CD4-positive, alpha-beta T cell treated with Interleukin-6 for 4 hours (primary cell): ENCODE measurements around the gene PNMA6F.
"Not testable (repeated sequence)": the region's sequence is repeated elsewhere in the genome, so short reads cannot be mapped to it uniquely, and the experiment has no call there.

Source experiments
- DNase-seq: peaks from one replicate; pipeline ENCODE4 v3.0.0-alpha.2; 2020; ENCODE audit warnings: mixed read lengths

Gene PNMA6F

GRCh38 chrX:153301746-153302145 lies 19.8 kb downstream of the PNMA6F start:
- DNase-seq, result no peak

GRCh38 chrX:153299855-153300254 lies 21.7 kb downstream of the PNMA6F start:
- DNase-seq, result no peak

GRCh38 chrX:153297376-153297775 lies 24.2 kb downstream of the PNMA6F start:
- DNase-seq, result no peak

- not testable (repeated sequence) for DNase-seq
Observed at GRCh38 chrX:153293485-153294071, 28.0 kb downstream of the PNMA6F start.

GRCh38 chrX:153288807-153289206 lies 32.8 kb downstream of the PNMA6F start:
- not testable (repeated sequence) for DNase-seq

- not testable (repeated sequence) for DNase-seq
Observed at GRCh38 chrX:153285678-153286077, 35.9 kb downstream of the PNMA6F start.

GRCh38 chrX:153283982-153284381 lies 37.6 kb downstream of the PNMA6F start:
- DNase-seq, result not testable (repeated sequence)

GRCh38 chrX:153281784-153282183 lies 39.8 kb downstream of the PNMA6F start:
- DNase-seq, result not testable (repeated sequence)

- DNase-seq, result not testable (repeated sequence)
Observed at GRCh38 chrX:153279304-153279703, 42.3 kb downstream of the PNMA6F start.

- DNase-seq, result not testable (repeated sequence)
Observed at GRCh38 chrX:153276049-153276448, 45.5 kb downstream of the PNMA6F start.

GRCh38 chrX:153275418-153275817 lies 46.1 kb downstream of the PNMA6F start:
- DNase-seq, result not testable (repeated sequence)

GRCh38 chrX:153272584-153272983 lies 49.0 kb downstream of the PNMA6F start:
- DNase-seq, result not testable (repeated sequence)

GRCh38 chrX:153272070-153272469 lies 49.5 kb downstream of the PNMA6F start:
- not testable (repeated sequence) for DNase-seq
